Measurements from ENCODE around the gene SIM2. TPM values are rescaled to one million over a fixed set of nuclear protein-coding genes. Genes with fewer than 3 reads are reported as not detected.

SIM2 gene
- total RNA-seq, 1 donor from 2014 or later, result 9.2 TPM

GRCh38 chr21:36757196-36757595 lies 58.3 kb downstream of the SIM2 start:
- no peaks in the 10 kb centered on the region for H4K20me1 ChIP-seq (ENCODE audit: insufficient read depth, low read length)
- peaks cover 8% of the 10 kb centered on the region for H3K36me3 Mint-ChIP-seq (ENCODE audit: low read depth, unreplicated experiment)
- H2AFZ ChIP-seq (ENCODE audit: low read depth, low read length), result no peak overlapping the region
- no peak for DNase-seq (ENCODE audit: low read depth)
- no peak overlapping the region for H3K27ac ChIP-seq (ENCODE audit: low read depth, low read length)
- no peak overlapping the region for H3K4me3 Mint-ChIP-seq (ENCODE audit: unreplicated experiment)
- no peak for TF ChIP-seq CTCF (IDR thresholded peaks at IDR 0.05; ENCODE audit: insufficient read depth, low read depth, low read length)
- TF ChIP-seq EZH2 (IDR thresholded peaks at IDR 0.05; ENCODE audit: insufficient read depth, low read length), result no peak
- H3K9me3 Mint-ChIP-seq (ENCODE audit: unreplicated experiment), result no peaks in the 10 kb centered on the region
- H3K79me2 ChIP-seq (ENCODE audit: insufficient read depth, low read length), result no peaks in the 10 kb centered on the region
- H3K4me2 ChIP-seq (ENCODE audit: low read length), result no peak overlapping the region
- peaks cover 24% of the 10 kb centered on the region for H3K4me1 ChIP-seq (ENCODE audit: insufficient read depth, low read length)
- no peak for FAIRE-seq
- H3K4me3 ChIP-seq (ENCODE audit: insufficient read depth, low read depth, low read length), result no peak overlapping the region
- no peaks in the 10 kb centered on the region for H3K9me3 ChIP-seq (ENCODE audit: insufficient read depth, low read depth, low read length)
- H3K9ac ChIP-seq (ENCODE audit: low read length), result no peak overlapping the region
- H3K27me3 ChIP-seq (ENCODE audit: insufficient read depth, low read length), result no peaks in the 10 kb centered on the region
- no peak overlapping the region for H3K27ac Mint-ChIP-seq (ENCODE audit: unreplicated experiment)
- no peaks in the 10 kb centered on the region for H3K36me3 ChIP-seq (ENCODE audit: insufficient read depth, low read length)
- H3K27me3 Mint-ChIP-seq (ENCODE audit: low read depth, unreplicated experiment), result no peaks in the 10 kb centered on the region
- H3K4me1 Mint-ChIP-seq (ENCODE audit: low read depth, unreplicated experiment), result peaks cover 17% of the 10 kb centered on the region

GRCh38 chr21:36759348-36760083 lies 60.6 kb downstream of the SIM2 start:
- no peak for FAIRE-seq
- no peak for TF ChIP-seq CTCF (IDR thresholded peaks at IDR 0.05; ENCODE audit: insufficient read depth, low read depth, low read length)
- TF ChIP-seq EZH2 (IDR thresholded peaks at IDR 0.05; ENCODE audit: insufficient read depth, low read length), result no peak
- no peaks in the 10 kb centered on the region for H3K9me3 ChIP-seq (ENCODE audit: insufficient read depth, low read depth, low read length)
- peaks cover 4% of the 10 kb centered on the region for H3K4me1 ChIP-seq (ENCODE audit: insufficient read depth, low read length)
- H3K27ac ChIP-seq (ENCODE audit: low read depth, low read length), result no peak overlapping the region
- H2AFZ ChIP-seq (ENCODE audit: low read depth, low read length), result no peak overlapping the region
- Mint-ChIP-seq H3K27ac (ENCODE audit: unreplicated experiment) (no peak overlapping the region), H3K27me3 (ENCODE audit: low read depth, unreplicated experiment) (no peaks in the 10 kb centered on the region), H3K9me3 (ENCODE audit: unreplicated experiment) (no peaks in the 10 kb centered on the region), H3K4me1 (ENCODE audit: low read depth, unreplicated experiment) (no peaks in the 10 kb centered on the region), H3K4me3 (ENCODE audit: unreplicated experiment) (no peak overlapping the region), H3K36me3 (ENCODE audit: low read depth, unreplicated experiment) (peaks cover 14% of the 10 kb centered on the region)
- H4K20me1 ChIP-seq (ENCODE audit: insufficient read depth, low read length), result no peaks in the 10 kb centered on the region
- no peak overlapping the region for H3K4me2 ChIP-seq (ENCODE audit: low read length)
- no peaks in the 10 kb centered on the region for H3K27me3 ChIP-seq (ENCODE audit: insufficient read depth, low read length)
- DNase-seq (ENCODE audit: low read depth), result no peak
- H3K36me3 ChIP-seq (ENCODE audit: insufficient read depth, low read length), result no peaks in the 10 kb centered on the region
- no peak overlapping the region for H3K9ac ChIP-seq (ENCODE audit: low read length)
- H3K4me3 ChIP-seq (ENCODE audit: insufficient read depth, low read depth, low read length), result no peak overlapping the region
- no peaks in the 10 kb centered on the region for H3K79me2 ChIP-seq (ENCODE audit: insufficient read depth, low read length)

GRCh38 chr21:36761685-36762084 lies 62.8 kb downstream of the SIM2 start:
- no peak for TF ChIP-seq CTCF (IDR thresholded peaks at IDR 0.05; ENCODE audit: insufficient read depth, low read depth, low read length)
- Mint-ChIP-seq H3K4me1 (ENCODE audit: low read depth, unreplicated experiment) (no peaks in the 10 kb centered on the region), H3K4me3 (ENCODE audit: unreplicated experiment) (no peak overlapping the region), H3K27me3 (ENCODE audit: low read depth, unreplicated experiment) (no peaks in the 10 kb centered on the region), H3K36me3 (ENCODE audit: low read depth, unreplicated experiment) (peaks cover 18% of the 10 kb centered on the region), H3K27ac (ENCODE audit: unreplicated experiment) (no peak overlapping the region), H3K9me3 (ENCODE audit: unreplicated experiment) (no peaks in the 10 kb centered on the region)
- Histone ChIP-seq H3K4me3 (ENCODE audit: insufficient read depth, low read depth, low read length) (no peak overlapping the region), H3K4me1 (ENCODE audit: insufficient read depth, low read length) (no peaks in the 10 kb centered on the region), H3K9me3 (ENCODE audit: insufficient read depth, low read depth, low read length) (no peaks in the 10 kb centered on the region), H3K9ac (ENCODE audit: low read length) (no peak overlapping the region), H4K20me1 (ENCODE audit: insufficient read depth, low read length) (no peaks in the 10 kb centered on the region), H2AFZ (ENCODE audit: low read depth, low read length) (no peak overlapping the region), H3K27me3 (ENCODE audit: insufficient read depth, low read length) (no peaks in the 10 kb centered on the region), H3K27ac (ENCODE audit: low read depth, low read length) (no peak overlapping the region), H3K36me3 (ENCODE audit: insufficient read depth, low read length) (no peaks in the 10 kb centered on the region), H3K4me2 (ENCODE audit: low read length) (no peak overlapping the region), H3K79me2 (ENCODE audit: insufficient read depth, low read length) (no peaks in the 10 kb centered on the region)
- FAIRE-seq, result no peak
- no peak for DNase-seq (ENCODE audit: low read depth)

Measured in astrocyte (in vitro differentiated cells and primary cell).